Activated gamma-delta T cell treated with Interleukin-2 at 50 U/mL for 16 hours (primary cell): Measurements from ENCODE around the gene CACNB2.
"Not testable (repeated sequence)": the region's sequence is repeated elsewhere in the genome, so short reads cannot be mapped to it uniquely, and the experiment has no call there.

Experiments
- DNase-seq: peaks from one replicate; pipeline ENCODE4 v3.0.0-alpha.2; 2020

Gene CACNB2

GRCh38 chr10:18149196-18149800, 9.1 kb downstream of the CACNB2 start:
- no peak for DNase-seq

GRCh38 chr10:18151356-18151890, 11.2 kb downstream of the CACNB2 start:
- no peak for DNase-seq

DNA sequence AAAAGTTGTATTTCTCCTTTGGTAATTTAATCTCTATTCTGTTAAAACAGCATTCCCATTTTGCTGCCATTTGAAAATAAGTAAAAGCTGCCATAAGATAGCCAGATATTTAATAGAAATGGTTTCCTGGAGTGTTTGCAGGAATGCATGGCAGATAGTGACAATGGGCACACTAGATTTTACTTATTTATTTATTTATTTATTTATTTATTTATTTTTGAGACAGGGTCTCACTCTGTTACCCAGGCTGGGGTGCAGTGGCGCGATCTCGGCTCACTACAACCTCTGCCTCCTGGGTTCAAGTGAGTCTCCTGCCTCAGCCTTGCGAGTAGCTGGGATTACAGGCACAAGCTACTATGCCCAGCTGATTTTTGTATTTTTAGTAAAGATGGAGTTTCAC, 13.2 kb downstream of the CACNB2 start:
- DNase-seq: not testable (repeated sequence)

DNA sequence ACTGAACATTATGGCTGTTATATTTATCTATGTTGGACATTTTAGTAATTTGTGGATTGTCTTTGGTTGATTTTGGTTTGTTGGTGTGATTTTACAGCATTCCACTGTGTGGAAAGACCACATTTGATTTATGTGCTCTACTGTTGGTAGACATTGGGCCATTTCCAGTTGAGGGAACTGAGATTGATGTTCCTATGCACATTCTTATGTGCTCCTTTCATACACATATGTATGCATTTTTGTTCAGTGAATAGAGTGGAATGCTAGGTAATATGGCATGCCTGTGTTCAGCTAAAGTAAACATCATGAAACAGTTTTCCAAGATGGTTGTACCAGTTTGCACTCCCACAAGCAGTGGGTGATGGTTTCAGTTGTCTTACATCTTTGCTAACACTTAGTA, 15.1 kb downstream of the CACNB2 start:
- DNase-seq: no peak

- not testable (repeated sequence) for DNase-seq
Observed at GRCh38 chr10:18156797-18157196, 16.6 kb downstream of the CACNB2 start.

GRCh38 chr10:18157881-18158280, 17.7 kb downstream of the CACNB2 start:
- DNase-seq: no peak

GRCh38 chr10:18158773-18159265, 18.6 kb downstream of the CACNB2 start:
- DNase-seq: no peak

DNA sequence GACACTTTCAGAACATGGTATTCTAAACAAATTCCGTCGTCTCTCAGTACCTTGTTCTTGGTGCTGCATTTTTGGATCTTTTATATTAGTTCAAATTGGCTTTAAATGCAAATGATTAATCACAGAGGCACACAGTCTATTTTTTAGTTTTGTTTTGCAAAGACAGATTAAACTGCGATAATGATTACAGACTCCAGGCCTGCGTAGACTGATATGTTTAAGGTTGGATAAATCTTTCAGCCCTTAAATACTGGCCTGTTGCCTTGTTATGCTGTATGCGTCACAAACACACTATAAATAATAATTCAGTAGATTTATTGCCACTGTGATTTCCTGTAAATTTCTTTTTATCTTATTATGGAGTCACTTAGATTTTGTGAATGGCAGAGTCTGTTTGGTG, 19.3 kb downstream of the CACNB2 start:
- DNase-seq: no peak

DNA sequence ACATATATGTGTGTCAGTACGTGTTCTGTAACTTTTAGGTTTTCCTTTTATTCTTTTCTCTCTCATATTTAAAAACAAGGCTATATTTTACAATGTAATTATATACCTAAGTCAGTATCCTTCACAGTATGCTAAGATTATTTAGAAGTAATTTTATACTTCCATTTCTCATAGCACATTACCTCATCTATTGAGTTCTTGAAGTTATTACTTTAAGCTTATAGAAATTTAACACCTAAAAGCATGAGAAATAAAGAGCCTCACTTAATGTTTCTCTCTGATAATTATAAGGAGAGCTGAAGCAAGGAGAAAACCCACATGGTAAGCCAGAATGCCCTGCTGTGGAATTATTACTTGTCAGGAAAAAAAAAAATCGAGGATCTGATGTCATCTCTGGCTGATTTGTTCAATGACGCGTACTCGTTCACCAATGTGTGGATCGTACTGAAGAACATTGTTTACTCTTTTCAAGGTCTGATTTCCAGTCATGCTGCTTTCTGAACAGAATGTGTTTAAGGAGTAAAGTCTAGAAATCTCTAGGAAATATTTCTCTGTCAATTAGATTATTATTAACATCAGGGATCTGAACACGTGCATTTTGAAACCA, 21.9 kb downstream of the CACNB2 start:
- DNase-seq: no peak

DNA sequence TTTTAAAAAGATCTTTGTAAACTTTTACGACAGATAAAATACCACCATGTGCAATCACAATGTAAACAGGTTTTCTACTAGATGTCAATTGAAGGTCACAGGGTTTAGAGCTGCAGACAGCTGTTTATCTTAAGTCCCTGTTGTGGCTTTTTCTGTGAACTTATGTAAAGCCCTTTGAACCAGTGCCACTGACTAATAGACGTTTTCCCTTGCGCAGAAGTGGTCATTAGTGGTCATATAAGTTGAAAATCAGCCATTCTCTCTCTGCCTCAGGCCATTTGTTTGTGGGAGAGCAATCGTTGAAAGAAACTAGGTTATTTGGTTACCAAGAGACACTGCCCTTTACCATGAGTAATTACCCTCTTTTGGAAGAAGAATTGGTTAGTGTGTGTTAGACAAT, 23.9 kb downstream of the CACNB2 start:
- no peak for DNase-seq

DNA sequence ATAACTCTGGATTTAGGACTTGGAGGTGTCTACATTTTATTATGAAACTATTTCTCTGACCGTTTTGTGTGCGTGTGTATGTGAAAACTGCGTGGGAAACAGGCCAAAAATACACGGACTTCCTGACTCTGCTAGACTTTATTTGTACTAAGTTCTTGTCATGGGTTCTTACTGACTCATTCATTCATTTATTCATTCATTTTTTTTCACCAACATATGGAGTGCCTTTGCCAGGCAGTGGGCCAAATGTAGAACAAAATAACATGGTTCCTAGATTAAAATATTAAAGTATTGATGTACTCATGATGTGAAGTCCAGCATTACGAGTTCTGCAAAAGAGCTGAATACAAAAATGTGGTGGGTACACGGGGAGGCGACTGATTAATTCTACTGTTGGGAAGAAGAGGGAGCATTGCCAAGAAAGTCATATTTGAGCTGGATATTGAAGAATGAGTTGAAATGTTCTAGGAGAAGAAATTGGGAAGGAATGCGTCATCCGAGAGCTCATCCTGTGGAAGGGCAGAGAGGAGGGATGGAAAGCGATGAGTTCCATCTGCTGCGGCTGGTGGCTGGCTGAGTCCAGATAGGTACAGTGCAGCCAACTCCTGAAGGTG, 24.6 kb downstream of the CACNB2 start:
- DNase-seq: no peak

GRCh38 chr10:18178854-18179483, 38.7 kb downstream of the CACNB2 start:
- no peak for DNase-seq

DNA sequence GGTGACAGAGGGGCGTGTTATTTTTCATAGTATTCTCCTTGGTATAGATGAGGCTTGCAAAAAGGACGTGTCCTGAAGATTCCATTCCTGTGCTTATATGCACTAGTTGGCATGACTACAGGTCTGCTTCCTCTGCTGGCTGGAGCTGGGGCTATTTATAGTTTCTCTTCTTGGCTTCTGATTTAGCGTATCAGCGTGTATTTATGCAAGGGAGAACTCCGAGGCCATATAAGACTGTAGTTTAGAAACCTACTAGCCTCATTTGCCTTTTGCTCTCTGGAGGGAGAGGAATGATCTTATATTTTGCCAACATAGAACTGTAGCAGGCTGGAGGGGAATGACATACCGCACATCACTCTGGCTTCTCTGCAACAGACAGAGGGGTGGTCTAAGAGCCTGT, 39.7 kb downstream of the CACNB2 start:
- DNase-seq: no peak

GRCh38 chr10:18181382-18181781, 41.2 kb downstream of the CACNB2 start:
- not testable (repeated sequence) for DNase-seq

DNA sequence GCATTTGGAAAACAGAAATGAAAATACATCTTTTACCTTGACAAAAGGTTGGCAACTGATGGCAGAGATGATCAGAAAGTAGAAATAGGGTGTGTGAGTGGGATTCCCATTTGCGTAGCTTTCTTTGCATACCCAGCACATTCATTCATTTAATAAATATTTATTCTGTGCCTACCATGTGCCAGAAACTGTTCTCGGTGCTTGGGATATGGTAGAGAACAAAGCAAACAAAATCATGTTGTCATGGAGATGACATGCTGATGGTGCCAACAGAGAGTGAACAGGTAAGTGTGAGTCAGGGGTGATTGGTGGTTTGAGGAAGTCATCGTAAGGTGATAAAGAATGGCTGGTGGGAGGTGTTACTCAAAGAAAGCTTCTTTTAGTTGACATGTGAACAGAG, 45.4 kb downstream of the CACNB2 start:
- no peak for DNase-seq

- DNase-seq: no peak
Observed at GRCh38 chr10:18190840-18191239, 50.6 kb downstream of the CACNB2 start.

GRCh38 chr10:18194634-18195033, 54.4 kb downstream of the CACNB2 start:
- DNase-seq: no peak

DNA sequence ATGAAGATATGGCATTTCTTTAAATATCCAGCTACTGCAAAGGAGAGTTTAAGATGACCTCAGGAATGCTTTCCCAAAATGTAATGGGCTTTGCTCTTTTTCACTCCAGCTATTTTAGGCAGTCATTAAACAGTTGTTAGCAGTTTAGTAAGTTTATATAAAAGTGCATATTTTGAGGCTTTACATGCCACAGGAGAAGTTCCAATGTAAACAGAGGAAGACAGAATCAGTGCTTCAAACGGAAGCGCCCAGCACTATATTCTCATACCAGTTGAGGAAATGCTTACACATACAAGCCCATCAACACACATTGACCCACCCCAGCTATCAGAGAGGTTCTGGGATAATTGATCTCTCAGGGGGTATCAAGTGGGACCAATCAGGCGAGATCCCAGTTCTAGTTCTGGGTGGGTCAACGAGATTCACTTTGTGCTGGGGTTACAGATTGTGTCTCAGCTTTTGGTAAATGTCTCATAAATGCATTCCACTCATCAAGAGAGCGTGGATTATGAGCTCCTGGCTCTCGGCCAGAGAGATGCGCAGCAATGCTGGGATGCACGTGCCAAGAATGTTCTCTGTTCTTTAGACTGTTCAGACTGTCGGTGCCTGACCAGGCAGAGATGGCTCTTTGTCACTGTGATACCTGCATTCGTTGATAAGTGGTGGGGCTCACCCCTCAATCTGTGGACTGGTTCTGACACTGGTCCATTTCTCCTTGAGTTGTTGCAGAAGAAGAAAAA, 55.0 kb downstream of the CACNB2 start:
- DNase-seq: no peak

- no peak for DNase-seq
Observed at GRCh38 chr10:18196806-18197550, 56.8 kb downstream of the CACNB2 start.

- DNase-seq: no peak
Observed at GRCh38 chr10:18197706-18198105, 57.5 kb downstream of the CACNB2 start.

DNA sequence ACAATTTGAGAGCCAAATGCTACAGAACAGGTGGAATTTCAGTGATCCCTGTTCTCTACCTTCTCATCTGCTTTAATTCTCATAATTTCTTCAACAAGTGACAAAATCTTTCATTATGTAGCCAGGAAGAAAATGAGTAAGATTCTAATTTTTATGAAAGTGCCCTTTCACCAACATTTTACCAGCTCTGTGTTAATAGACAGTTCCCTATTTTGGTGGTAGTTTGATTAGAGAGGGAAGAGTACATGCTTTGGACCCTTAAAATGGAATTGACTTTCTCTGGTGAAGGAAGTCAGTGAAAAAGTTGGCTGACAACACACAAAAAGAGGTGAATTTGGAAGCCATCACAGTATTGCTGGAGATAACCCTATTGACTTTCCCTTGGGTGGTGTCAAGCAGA, 61.7 kb downstream of the CACNB2 start:
- no peak for DNase-seq
